ENCODE measurements around the gene KRT71. TPM values are rescaled to one million over a fixed set of nuclear protein-coding genes. Genes with fewer than 3 reads are reported as not detected.

The KRT71 gene
- total and polyA plus RNA-seq, 7 donors, result not detected

DNA sequence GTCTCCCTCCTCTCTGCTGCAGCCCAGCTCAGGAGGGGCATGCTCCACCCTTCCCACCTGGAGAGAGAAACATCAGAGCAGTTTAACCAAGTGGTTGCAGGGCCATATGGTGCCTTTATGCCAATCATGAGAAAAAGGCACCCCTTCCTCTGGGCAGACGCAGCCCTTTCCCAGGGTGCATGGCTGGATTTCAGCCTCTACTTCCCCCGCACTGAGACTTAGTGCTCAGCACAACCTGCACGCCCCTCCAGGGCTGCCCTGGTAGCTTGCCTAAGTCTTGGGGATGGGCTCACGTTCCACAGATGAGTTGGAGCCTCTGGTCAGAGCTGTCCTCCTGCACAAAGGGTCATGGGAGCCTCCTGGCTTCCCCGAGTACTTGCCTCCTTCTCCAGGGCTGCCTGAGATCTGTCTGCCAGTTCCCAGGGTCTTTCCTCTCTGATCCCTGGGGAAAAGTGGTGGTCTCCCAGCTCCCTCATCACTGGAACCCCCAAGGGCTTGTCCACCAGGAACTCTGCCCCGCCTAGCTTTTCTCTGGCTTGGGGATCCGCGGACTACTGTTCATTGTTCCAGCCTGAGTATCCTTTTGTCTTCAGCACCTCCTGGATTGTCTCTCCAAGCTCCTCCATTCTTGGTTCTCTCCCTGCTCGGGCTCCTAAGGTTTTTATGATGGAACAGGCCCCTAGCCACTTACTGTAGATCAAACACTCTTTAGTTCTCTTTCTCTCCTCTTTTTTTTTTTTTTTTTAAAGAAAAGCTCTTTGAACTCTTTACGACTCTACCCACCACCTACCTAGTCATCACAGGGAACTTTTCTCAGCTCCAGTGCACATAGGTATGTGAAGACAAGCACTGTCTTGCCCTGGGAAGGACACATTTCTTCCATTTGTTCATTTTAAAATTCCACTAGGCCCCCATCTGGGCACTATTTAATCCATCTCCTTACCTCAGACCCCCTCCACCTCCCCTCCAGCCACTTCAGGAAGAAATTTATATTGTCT lies 26.8 kb upstream of the KRT71 start:
- TF ChIP-seq POLR2AphosphoS5 (IDR thresholded peaks at IDR 0.05) (no peak), POLR2A (IDR thresholded peaks at IDR 0.05) (no peak), EP300 (IDR thresholded peaks at IDR 0.05) (no peak)
- TF ChIP-seq, protein P1, sequence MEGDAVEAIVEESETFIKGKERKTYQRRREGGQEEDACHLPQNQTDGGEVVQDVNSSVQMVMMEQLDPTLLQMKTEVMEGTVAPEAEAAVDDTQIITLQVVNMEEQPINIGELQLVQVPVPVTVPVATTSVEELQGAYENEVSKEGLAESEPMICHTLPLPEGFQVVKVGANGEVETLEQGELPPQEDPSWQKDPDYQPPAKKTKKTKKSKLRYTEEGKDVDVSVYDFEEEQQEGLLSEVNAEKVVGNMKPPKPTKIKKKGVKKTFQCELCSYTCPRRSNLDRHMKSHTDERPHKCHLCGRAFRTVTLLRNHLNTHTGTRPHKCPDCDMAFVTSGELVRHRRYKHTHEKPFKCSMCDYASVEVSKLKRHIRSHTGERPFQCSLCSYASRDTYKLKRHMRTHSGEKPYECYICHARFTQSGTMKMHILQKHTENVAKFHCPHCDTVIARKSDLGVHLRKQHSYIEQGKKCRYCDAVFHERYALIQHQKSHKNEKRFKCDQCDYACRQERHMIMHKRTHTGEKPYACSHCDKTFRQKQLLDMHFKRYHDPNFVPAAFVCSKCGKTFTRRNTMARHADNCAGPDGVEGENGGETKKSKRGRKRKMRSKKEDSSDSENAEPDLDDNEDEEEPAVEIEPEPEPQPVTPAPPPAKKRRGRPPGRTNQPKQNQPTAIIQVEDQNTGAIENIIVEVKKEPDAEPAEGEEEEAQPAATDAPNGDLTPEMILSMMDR (IDR thresholded peaks at IDR 0.05), result no peak
- Histone ChIP-seq H3K4me1 (no peaks in the 10 kb centered on the region), H3K27me3 (no peaks in the 10 kb centered on the region), H3K9me3 (no peaks in the 10 kb centered on the region), H3K27ac (no peak overlapping the region), H3K4me3 (no peak overlapping the region), H3K36me3 (no peaks in the 10 kb centered on the region)
- WGBS, 2 donors, result 74 to 75% methylated on average over 10 of the region's 10 CpGs
- intact Hi-C loops (cut with DNase I), result loop anchor here (5.0 to 10.0 kb wide), 3 partner anchors 207 to 425 kb away; no protein-coding TSS in a partner anchor
- peak; percentile 39 for DNase-seq

DNA sequence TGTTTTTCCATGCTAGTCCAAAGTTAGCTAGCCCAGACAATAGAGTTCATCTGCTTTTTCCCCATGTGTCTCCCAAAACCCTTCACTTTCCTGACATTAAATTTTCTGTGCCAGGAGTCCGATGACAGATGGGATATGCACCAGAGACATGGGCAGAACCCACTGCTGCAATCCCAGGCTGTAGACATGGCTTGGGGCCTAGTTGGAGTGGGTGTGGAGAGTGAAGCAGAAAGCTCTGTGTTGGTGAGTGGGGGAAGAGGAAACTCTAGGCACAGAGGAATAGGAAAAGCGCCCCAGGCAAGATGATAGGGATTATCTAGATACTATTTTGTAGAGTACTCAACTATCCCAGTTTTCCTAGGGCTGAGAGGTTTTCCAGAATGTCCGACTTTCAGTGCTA lies 25.5 kb upstream of the KRT71 start:
- Histone ChIP-seq H3K4me3 (no peak overlapping the region), H3K4me1 (no peaks in the 10 kb centered on the region), H3K36me3 (no peaks in the 10 kb centered on the region), H3K27me3 (no peaks in the 10 kb centered on the region), H3K9me3 (no peaks in the 10 kb centered on the region), H3K27ac (no peak overlapping the region)
- TF ChIP-seq POLR2AphosphoS5 (IDR thresholded peaks at IDR 0.05) (no peak), POLR2A (IDR thresholded peaks at IDR 0.05) (no peak), EP300 (IDR thresholded peaks at IDR 0.05) (no peak)
- TF ChIP-seq, protein P1 (IDR thresholded peaks at IDR 0.05), result no peak
- intact Hi-C loops (cut with DNase I), result loop anchor here (10.0 kb wide), 1 partner anchor 396 kb away; no protein-coding TSS in a partner anchor
- 90 to 91% methylated on average over 3 of the region's 3 CpGs for WGBS, 2 donors
- DNase-seq, result peak; percentile 6

DNA sequence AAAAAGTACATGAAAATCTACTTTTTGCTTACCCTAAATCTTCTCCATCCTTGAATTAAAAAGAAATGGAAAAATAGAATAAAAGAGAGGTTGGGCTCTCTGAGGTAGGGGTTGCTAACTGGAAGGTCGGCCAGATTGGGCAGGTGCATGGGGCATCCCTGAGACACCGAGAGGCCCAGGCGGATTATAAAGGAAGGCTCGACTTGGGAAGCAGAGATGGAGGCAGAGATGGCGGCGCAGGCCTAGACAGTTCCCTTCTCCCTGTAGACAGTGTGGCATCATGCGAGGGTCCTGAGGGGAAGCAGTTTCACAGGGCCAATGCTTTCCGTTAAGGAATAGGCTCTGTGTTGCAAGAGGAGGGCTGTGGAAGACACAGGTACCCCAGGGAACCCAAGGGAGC lies 24.4 kb upstream of the KRT71 start:
- TF ChIP-seq EP300 (IDR thresholded peaks at IDR 0.05) (no peak), POLR2AphosphoS5 (IDR thresholded peaks at IDR 0.05) (no peak)
- H3K27ac ChIP-seq, result no peak overlapping the region
- whole genome bisulfite sequencing, 2 donors, result 87 to 92% methylated on average over 8 of the region's 8 CpGs
- H3K4me1 ChIP-seq, result no peaks in the 10 kb centered on the region
- H3K27me3 ChIP-seq, result no peaks in the 10 kb centered on the region
- no peaks in the 10 kb centered on the region for H3K36me3 ChIP-seq
- intact Hi-C loops (cut with DNase I), result loop anchor here (10.0 kb wide), 1 partner anchor 397 kb away; no protein-coding TSS in a partner anchor
- no peak overlapping the region for H3K4me3 ChIP-seq
- H3K9me3 ChIP-seq, result no peaks in the 10 kb centered on the region
- DNase-seq, result peak; percentile 62

DNA sequence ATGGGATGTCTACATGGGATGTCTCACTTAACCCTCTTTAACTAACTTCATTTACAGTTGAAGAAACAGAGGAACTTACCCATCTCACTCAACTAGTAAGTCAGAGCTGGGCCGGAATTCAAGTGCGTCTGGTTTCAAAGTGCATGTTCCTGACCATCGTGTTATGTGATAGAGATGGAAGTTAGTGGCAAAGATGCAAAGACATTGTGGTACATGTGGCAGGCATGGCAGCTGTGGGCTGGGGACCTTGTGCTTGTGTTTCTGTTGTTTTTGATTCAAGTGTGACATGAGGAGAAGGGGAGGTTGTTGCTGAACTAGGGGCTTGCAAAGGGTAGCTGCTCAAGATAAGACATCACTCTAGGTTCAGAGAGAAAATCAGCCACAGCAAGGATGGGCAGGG lies 23.0 kb upstream of the KRT71 start:
- H3K27me3 ChIP-seq, result no peaks in the 10 kb centered on the region
- 91 to 95% methylated on average over 3 of the region's 3 CpGs for WGBS, 2 donors
- TF ChIP-seq POLR2A (IDR thresholded peaks at IDR 0.05) (no peak), EP300 (IDR thresholded peaks at IDR 0.05) (no peak), POLR2AphosphoS5 (IDR thresholded peaks at IDR 0.05) (no peak)
- TF ChIP-seq, protein P1 (IDR thresholded peaks at IDR 0.05), result no peak
- no peaks in the 10 kb centered on the region for H3K36me3 ChIP-seq
- intact Hi-C loops (cut with DNase I), result loop anchor here (10.0 kb wide), 1 partner anchor 399 kb away; no protein-coding TSS in a partner anchor
- no peak overlapping the region for H3K4me3 ChIP-seq
- no peaks in the 10 kb centered on the region for H3K4me1 ChIP-seq
- H3K27ac ChIP-seq, result no peak overlapping the region
- H3K9me3 ChIP-seq, result no peaks in the 10 kb centered on the region
- peak; percentile 27 for DNase-seq

DNA sequence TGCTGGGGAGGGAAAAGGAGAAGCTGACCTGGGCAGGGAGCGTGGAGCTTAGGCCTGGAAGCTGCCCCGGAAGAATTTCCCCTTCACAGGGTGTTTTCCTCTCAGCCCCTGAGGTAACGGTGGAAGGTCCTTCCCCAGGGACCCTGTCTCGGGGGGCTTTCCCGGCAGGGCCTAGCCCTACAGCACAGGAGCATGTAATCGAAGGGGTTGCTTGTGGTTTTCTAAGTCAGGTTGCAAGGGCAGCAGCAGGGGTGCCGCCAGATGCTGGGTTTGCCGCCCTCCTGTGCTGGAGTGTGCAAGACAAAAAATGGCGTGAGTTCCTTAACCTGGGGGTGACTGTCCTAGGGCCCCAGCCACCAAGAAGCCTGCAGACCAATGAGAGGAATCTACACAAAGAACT lies 22.3 kb upstream of the KRT71 start:
- H3K27me3 ChIP-seq, result no peaks in the 10 kb centered on the region
- H3K27ac ChIP-seq, result no peak overlapping the region
- no peaks in the 10 kb centered on the region for H3K4me1 ChIP-seq
- no peaks in the 10 kb centered on the region for H3K36me3 ChIP-seq
- no peak overlapping the region for H3K4me3 ChIP-seq
- no peak for TF ChIP-seq POLR2A (IDR thresholded peaks at IDR 0.05)
- TF ChIP-seq POLR2AphosphoS5 (IDR thresholded peaks at IDR 0.05), result no peak
- TF ChIP-seq, protein P1 (IDR thresholded peaks at IDR 0.05), result no peak
- no peak for TF ChIP-seq EP300 (IDR thresholded peaks at IDR 0.05)
- WGBS, 2 donors, result 86 to 93% methylated on average over 9 of the region's 9 CpGs
- H3K9me3 ChIP-seq, result no peaks in the 10 kb centered on the region
- intact Hi-C loops (cut with DNase I), result loop anchor here (10.0 kb wide), 1 partner anchor 400 kb away; no protein-coding TSS in a partner anchor
- DNase-seq, result peak; percentile 24

Data from sigmoid colon (tissue), 7 donors.